Endothelial cell of umbilical vein (primary cell): ENCODE measurements around the gene TSN. TPM values are rescaled to one million over a fixed set of nuclear protein-coding genes. Genes with fewer than 3 reads are reported as not detected.

Experiments used
- BruUV-seq: library from RNA; stranded (reverse); fragments of 400-500 nt; replicated peaks from 2 replicates; lab custom pipeline; 2021; lab: Mats Ljungman, UMichigan
- CTCF ChIA-PET: fragments of 300-600, 350-600 bp; sonication (Branson Sonifier 250); formaldehyde crosslinking; loops from one replicate; lab custom pipeline; 2021; ENCODE audit warnings: antibody characterized with exemption, inconsistent platforms; lab: Charles Lee
- POLR2A ChIA-PET: fragments of 300-600, 350-600 bp; sonication (Branson Sonifier 250); formaldehyde crosslinking; loops from one replicate; lab custom pipeline; 2021; ENCODE audit warnings: antibody characterized with exemption, inconsistent platforms; lab: Charles Lee
- DNase-seq: peaks from one replicate; pipeline ENCODE4 v3.0.0-alpha.2; 2011; ENCODE audit warnings: low read depth, low spot score
- FAIRE-seq: peaks from 2 replicates; lab custom pipeline; 2011; peaks lifted over from hg19 to GRCh38; lab: Jason Lieb, UNC
- H2AFZ ChIP-seq: 2 replicates; pipeline ENCODE4 v1.6.0; 2012; ENCODE audit warnings: low read depth, low read length, control low read depth, inconsistent platforms
- H3K27ac ChIP-seq: 2 replicates; pipeline ENCODE4 v1.5.1; 2011; ENCODE audit warnings: low read depth, mild to moderate bottlenecking, control low read depth, low read length, moderate library complexity; ENCODE audit not compliant: insufficient read depth
- H3K27me3 ChIP-seq, 2 experiments: 2 replicates each; pipeline versions ENCODE4 v1.6.0 to v1.6.1; 2011; ENCODE audit warnings: low read length in 2 of 2, mixed read lengths in 1 of 2; ENCODE audit not compliant: control insufficient read depth in 2 of 2, insufficient read depth in 2 of 2
- H3K36me3 ChIP-seq, 2 experiments: 2 replicates in 1 of 2; 3 replicates in 1 of 2; pipeline ENCODE4 v1.5.1; 2011; ENCODE audit warnings: low read length in 2 of 2, mild to moderate bottlenecking in 1 of 2, moderate library complexity in 1 of 2; ENCODE audit not compliant: control insufficient read depth in 2 of 2, insufficient read depth in 2 of 2; ENCODE audit errors: extremely low read depth in 1 of 2
- H3K4me1 ChIP-seq: 3 replicates; pipeline ENCODE4 v1.5.1; 2011; ENCODE audit warnings: mild to moderate bottlenecking, low read length; ENCODE audit not compliant: control insufficient read depth, insufficient read depth; ENCODE audit errors: extremely low read depth
- H3K4me2 ChIP-seq: 2 replicates; pipeline ENCODE4 v1.6.1; 2011; ENCODE audit warnings: low read length, control low read depth, mixed read lengths; ENCODE audit not compliant: insufficient read depth
- H3K4me3 ChIP-seq, 3 experiments: fragments of 200-600 bp in 1 of 3; sonication (generic), shearing (Covaris generic) in 1 of 3; replicated peaks in 1 of 3; 2 replicates each; pipeline ENCODE4 v1.5.1; 2011 to 2016; ENCODE audit warnings: control low read depth in 3 of 3, low read length in 3 of 3, mild to moderate bottlenecking in 2 of 3, inconsistent platforms in 1 of 3, low read depth in 1 of 3, moderate library complexity in 1 of 3; ENCODE audit not compliant: insufficient read depth in 1 of 3
- H3K79me2 ChIP-seq: 2 replicates; pipeline ENCODE4 v1.6.0; 2012; ENCODE audit warnings: low read length, inconsistent platforms; ENCODE audit not compliant: control insufficient read depth, insufficient read depth
- H3K9ac ChIP-seq: replicated peaks from 2 replicates; pipeline ENCODE3; 2011; ENCODE audit warnings: low read length, control low read depth; ENCODE audit not compliant: insufficient read depth; ENCODE audit errors: extremely low read depth
- H3K9me1 ChIP-seq: replicated peaks from 3 replicates; pipeline ENCODE4 v1.6.0; 2011; ENCODE audit warnings: mild to moderate bottlenecking, low read length; ENCODE audit not compliant: control insufficient read depth, insufficient read depth; ENCODE audit errors: extremely low read depth
- H3K9me3 ChIP-seq: replicated peaks from 2 replicates; pipeline ENCODE4 v1.5.1; 2012; ENCODE audit warnings: low read length, inconsistent platforms; ENCODE audit not compliant: control insufficient read depth, insufficient read depth
- H4K20me1 ChIP-seq: replicated peaks from 2 replicates; pipeline ENCODE3; 2011; ENCODE audit warnings: mild to moderate bottlenecking, low read length; ENCODE audit not compliant: control insufficient read depth, insufficient read depth; ENCODE audit errors: extremely low read depth
- FOS ChIP-seq: IDR thresholded peaks from 2 replicates; pipeline ENCODE4 v1.6.1; 2011; ENCODE audit warnings: mild to moderate bottlenecking, low read length, moderate library complexity, borderline replicate concordance; ENCODE audit not compliant: insufficient read depth
- GATA2 ChIP-seq: IDR thresholded peaks from 2 replicates; pipeline ENCODE4 v1.7.0; 2011; ENCODE audit warnings: low read depth, mild to moderate bottlenecking, moderate library complexity, mixed read lengths, low read length; ENCODE audit not compliant: insufficient read length, insufficient read depth
- MYC ChIP-seq: IDR thresholded peaks from one replicate; pipeline ENCODE4 v1.6.1; 2011; ENCODE audit warnings: mild to moderate bottlenecking, low read depth, low read length
- POLR2A ChIP-seq: IDR thresholded peaks from 2 replicates; pipeline ENCODE4 v1.6.1; 2012; ENCODE audit warnings: low read depth, mild to moderate bottlenecking, control low read depth, low read length
- POLR2AphosphoS5 ChIP-seq: IDR thresholded peaks from 2 replicates; pipeline ENCODE4 v1.6.1; 2012; ENCODE audit warnings: low read depth, mild to moderate bottlenecking, control low read depth, low read length, moderate library complexity; ENCODE audit not compliant: insufficient read depth
- dilution Hi-C: fragments of 300-500 bp; cut with MboI; formaldehyde crosslinking; loops from one replicate; pipeline ENCODE4 v1.15.0; 2019; ENCODE audit warnings: low sequenced_read_pairs; ENCODE audit not compliant: extremely low pct_ligation_motif_present
- intact Hi-C: fragments of 100-400 bp; cut with micrococcal nuclease; formaldehyde crosslinking; loops from one replicate; pipeline ENCODE4 v1.10.0; 2022
- polyA plus RNA-seq, 4 experiments: library from polyadenylated mRNA; depleted of rRNA in 3 of 4; stranded (reverse) in 3 of 4; unstranded in 1 of 4; fragments of >200 nt; gene quantifications; 2 replicates each; pipeline versions ENCODE4 v1.2.1 to v1.2.3, GENCODE V29; 2011 to 2012; ENCODE audit warnings: missing spikeins in 1 of 4
- total RNA-seq: library from RNA; stranded (reverse); gene quantifications from 2 replicates; pipeline ENCODE4 v1.2.3, GENCODE V29; 2021
- TF ChIP-seq, protein P1 (sequence below): IDR thresholded peaks from 2 replicates; pipeline ENCODE4 v1.6.1; 2011; ENCODE audit not compliant: insufficient read depth, insufficient read length

The TSN gene
- total and polyA plus RNA-seq, 2 donors (not counting 3 experiments of a cell fraction or from before 2014, with no cell fraction given), result 33.2 to 76.1 TPM

- dilution Hi-C loops, result no loop called here
- Histone ChIP-seq H3K27me3 (no peaks in the 10 kb centered on the region), H3K36me3 (peaks cover 2 to 3% of the 10 kb centered on the region in 2 experiments), H3K79me2 (peaks cover 22% of the 10 kb centered on the region), H4K20me1 (peaks cover 2% of the 10 kb centered on the region), H3K27ac (peak within 1 kb of the TSS; percentile 59), H3K9me3 (no peaks in the 10 kb centered on the region), H3K4me2 (peak within 1 kb of the TSS; percentile 94), H3K9ac (peak within 1 kb of the TSS; percentile 92), H3K4me1 (peaks cover 9% of the 10 kb centered on the region), H3K9me1 (no peaks in the 10 kb centered on the region), H3K4me3 (peak within 1 kb of the TSS; percentile 91 to 100 (median 99)), H2AFZ (peak within 1 kb of the TSS; percentile 86)
- intact Hi-C loops, result loop anchor here (1.0 to 5.0 kb wide), 4 partner anchors 19 to 334 kb away; partner anchors contain the start of genes CLASP1 and TSN
- TF ChIP-seq, protein P1, sequence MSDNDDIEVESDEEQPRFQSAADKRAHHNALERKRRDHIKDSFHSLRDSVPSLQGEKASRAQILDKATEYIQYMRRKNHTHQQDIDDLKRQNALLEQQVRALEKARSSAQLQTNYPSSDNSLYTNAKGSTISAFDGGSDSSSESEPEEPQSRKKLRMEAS, result peak; percentile 35
- TF ChIP-seq POLR2A, result peak; percentile 85
- no peak for TF ChIP-seq FOS
- TF ChIP-seq GATA2, result no peak
- TF ChIP-seq POLR2AphosphoS5, result peak; percentile 42
- peak; percentile 82 for TF ChIP-seq MYC
- DNase-seq (peak; percentile 97), FAIRE-seq (peak; percentile 97)
- BruUV-seq, result TSS peak; percentile 47
- POLR2A ChIA-PET, result interaction anchor here (0.6 to 2.5 kb wide), 5 partner anchors 16 to 294 kb away, joined by 3 to 19 read pairs (median 5); partner anchors contain the start of genes CLASP1 and RNU4ATAC
- CTCF ChIA-PET, result interaction anchor here (0.6 to 3.1 kb wide), 7 partner anchors 7 to 641 kb away, joined by 3 to 23 read pairs (median 4); partner anchors contain the start of gene RNU4ATAC
Observed at GRCh38 chr2:121736462-121737336, 18.8 kb upstream of the TSN start, which contains the start of gene NIFK. Gene NIFK (minus strand): TSS chr2:121736875. CDS start chr2:121736850, 25 bp downstream.
